HG02610 (cell line): ENCODE measurements around the gene ZNF41.
"Not testable (repeated sequence)": the region's sequence is repeated elsewhere in the genome, so short reads cannot be mapped to it uniquely, and the experiment has no call there.

Experiments
- ATAC-seq: cut with Tn5 transposase; IDR thresholded peaks from one replicate; pipeline ENCODE4 v1.9.1; 2021; ENCODE audit warnings: mild to moderate bottlenecking, moderate library complexity; ENCODE audit not compliant: unreplicated experiment

Gene ZNF41

DNA sequence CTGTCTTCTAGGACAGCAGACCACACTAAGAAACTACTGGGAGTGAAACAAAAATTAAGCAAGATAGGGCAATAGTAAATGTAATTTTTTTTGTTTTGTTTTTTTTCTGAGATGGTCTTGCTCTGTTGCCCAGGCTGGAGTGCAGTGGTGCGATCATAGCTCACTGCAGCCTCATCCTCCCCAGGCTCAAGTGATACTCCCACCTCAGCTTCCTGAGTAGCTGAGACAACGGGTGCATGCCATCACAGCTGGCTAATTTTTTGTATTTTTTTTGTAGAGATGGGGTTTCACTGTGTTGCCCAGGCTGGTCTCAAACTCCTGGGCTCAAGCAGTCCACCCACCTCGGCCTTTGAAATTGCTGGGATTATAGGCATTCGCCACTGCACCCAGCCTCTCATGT, 9.1 kb upstream of the ZNF41 start:
- not testable (repeated sequence) for ATAC-seq

DNA sequence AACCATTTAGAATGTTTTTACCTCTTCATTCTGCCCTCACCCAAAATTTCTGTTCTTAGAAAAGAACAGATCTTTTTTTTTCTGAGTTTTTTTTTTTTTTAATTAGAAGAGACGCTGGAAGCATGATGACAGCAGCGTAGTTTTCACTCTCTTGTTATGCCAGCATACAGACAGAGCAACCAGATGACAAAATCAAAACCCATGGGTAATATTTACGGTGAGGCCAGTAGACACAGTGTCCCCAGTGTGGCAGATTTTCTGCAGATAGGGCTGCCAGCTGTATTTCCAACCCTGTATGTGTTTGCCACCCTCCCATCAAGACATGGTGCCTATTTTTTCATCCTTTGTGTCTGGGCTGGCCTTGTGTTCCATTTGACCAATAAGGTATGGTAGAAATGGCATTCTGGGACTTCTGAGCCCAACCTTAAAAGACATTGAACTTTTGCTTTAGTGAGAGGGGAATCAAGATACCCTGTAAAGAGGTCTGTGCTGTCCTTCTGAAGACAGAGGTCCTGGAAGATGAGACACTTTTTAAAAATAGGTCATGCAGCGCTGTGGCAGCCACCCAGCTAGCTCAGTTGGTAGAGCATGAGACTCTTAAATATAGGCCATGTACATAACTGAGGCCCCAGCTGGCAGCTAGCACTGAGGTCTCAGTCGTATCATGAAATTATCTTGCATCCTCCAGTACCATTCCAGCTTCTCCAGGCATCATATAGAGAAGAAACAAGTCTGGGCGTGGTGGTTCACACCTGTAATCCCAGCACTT, 6.7 kb upstream of the ZNF41 start:
- no peak for ATAC-seq

DNA sequence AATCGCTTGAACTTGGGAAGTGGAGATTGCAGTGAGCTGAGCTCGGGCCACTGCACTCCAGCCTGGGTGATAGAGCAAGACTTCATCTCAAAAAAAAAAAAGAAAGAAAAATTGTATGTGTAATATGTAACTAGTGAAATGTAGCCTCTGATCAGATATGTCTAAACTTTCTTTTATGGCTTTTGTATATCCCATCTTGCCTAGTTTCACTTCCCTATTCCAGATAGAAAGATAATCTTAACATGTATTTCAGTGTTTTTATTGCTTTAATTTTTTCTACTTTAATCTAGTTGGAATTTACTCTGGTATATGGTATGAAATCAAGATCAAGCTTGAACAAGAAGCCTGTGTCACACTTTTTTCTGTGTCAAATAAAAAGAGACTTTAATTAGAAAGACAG, 1.9 kb upstream of the ZNF41 start:
- no peak for ATAC-seq

DNA sequence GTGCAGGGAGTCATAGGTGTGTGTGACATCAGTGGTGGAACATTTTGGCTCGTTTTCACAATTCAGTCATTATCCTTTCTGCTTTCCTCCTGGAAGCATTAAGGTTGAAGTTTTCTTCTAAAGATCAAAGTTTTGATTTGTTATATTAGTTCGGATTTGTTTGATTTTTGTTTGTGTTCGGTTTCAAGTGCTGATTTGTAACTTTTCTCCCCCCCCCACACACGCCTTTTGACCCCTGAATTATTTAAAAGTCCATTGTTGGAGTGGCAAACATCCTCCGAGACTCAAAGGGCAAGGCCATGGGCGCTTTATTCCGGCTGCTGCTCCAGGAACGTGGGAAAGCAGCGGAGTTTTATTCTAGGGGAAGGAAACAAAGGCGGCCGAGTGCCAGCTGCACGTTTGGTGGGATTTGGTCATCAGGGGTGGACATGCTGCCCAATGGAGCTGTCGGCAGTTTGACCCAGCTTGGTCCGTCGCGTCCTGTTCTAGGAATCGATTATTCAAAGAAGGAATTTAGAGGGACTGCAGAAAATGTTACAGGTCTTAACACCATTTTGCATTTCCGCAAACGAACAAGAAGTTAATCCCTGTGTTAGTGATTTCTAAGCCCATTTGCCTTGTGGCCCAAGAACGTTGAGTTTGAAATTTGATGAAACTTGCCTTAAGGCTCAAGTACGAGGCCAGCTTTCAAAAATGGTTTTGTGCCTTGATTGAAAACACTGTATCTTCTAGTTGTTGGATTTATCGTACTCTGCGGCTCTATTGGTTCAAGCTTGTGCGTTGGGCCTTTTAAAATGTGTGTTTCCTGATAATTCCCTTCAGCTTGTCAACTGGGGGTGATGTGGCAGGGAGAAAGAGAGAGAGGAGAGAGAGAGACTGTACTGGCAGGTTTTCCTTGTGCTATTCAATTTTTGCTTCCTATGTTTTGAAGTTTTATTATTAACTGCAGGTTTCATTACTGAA, 565 bp upstream of the ZNF41 start:
- no peak for ATAC-seq

DNA sequence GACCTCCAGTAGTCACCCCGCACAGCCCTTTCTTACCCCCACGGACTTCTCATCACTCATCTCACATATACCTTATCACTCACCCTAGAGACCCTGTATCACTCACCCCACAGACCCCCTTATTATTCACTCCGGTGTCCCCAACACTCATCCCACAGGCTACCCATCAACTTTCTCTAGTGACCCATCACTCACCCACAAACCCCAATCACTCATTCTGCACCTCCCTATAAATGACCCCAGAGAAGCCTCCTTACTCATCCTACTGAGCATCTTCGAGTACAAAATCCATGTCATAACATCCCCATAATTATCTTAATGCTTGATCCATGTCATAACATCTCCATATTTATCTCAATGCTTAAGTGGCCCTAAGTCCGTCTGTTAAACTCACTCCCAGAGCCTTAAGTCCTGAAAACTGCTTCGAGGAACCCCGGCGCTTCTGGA, 934 bp downstream of the ZNF41 start:
- ATAC-seq, result peak; percentile 17

DNA sequence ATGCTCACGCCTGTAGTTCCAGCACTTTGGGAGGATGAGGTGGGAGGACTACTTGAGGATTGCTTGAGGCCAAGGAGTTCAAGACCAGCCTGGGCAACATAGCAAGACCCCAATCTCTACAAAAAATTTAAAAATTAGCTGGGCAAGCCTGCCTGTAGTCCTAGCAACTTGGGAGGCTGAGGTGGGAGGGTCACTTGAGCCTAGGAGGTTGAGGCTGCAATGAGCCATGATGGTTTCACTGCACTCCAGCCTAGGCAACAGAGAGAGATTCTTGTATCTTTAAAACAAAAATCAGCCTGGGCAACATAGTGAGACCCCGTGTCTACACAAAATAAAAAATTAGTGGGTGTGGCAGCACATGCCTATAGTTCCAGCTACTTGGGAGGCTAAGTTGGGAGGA, 1.9 kb downstream of the ZNF41 start:
- ATAC-seq, result no peak

DNA sequence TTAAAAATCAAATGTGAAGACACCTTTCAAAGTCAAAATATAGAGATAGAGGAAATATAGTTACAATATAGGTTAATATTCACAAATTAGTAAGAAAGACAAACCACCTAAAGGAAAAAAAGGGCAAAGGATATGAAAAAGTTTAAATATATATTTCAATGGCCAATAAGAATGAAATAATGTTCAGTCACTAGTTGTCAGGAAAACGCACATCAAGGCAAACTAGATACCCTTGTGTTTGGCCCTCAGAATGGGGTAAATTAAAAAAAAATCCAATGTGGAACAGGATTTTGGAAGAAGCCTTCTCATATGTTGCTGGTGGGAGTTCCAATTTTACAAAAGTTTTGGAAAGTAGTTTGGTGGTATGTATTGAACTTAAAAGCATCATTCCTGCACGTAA, 2.4 kb downstream of the ZNF41 start:
- no peak for ATAC-seq

DNA sequence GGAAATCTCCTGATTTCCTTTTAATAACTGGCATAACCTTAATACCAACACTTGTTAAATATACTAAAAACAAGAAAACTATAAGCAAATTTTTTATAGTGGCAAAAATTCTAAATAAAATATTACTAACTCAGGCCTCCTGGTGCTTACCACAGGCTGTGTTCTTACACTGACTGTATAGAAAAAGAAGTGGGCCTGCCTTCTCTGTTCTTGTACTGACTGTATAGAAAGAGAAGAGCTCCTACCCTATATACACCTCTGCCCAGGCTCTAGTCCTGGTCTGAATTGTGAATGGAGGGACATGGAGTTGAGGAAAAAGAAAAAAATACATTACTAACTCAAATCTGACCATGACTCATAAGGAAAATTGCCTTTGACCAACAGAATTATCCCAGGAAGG, 7.5 kb downstream of the ZNF41 start:
- no peak for ATAC-seq

DNA sequence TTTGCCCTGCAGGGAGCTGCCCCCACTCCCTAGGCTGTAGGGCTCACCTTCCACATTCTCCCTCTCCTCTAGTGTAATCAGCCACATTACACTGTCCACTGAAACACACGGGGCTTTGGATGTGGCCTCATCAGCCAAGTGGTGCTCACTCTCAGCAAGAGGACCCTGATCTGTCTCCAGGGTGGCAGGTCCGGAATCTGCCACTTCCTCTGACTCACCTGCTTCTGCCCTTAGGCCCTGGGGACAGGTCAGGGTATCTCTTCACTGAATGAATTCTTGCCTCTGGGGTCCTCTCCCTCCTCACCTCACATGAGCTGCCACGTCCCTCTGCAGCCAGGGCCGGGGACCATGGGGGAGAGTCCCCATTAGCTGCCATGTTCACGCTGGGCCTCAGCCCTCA, 15.9 kb downstream of the ZNF41 start:
- ATAC-seq, result no peak

DNA sequence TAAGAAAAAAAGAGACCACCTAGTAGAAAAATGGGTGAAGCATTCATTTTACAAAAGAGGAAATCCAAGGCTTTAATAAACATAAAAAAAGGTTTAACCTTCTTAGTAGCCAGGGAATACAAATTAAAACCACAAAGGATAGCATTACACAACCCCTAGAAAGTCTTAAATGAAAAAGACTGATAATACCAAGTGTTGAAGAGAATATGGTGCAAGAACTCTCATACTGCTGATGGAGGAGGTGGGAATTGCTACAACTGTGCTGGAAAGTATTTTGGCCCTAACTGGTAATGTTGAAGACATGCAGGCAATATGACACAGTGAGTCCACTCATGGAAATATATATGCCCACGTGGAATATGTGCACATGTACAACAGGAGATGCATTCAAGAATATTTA, 22.5 kb downstream of the ZNF41 start:
- no peak for ATAC-seq

DNA sequence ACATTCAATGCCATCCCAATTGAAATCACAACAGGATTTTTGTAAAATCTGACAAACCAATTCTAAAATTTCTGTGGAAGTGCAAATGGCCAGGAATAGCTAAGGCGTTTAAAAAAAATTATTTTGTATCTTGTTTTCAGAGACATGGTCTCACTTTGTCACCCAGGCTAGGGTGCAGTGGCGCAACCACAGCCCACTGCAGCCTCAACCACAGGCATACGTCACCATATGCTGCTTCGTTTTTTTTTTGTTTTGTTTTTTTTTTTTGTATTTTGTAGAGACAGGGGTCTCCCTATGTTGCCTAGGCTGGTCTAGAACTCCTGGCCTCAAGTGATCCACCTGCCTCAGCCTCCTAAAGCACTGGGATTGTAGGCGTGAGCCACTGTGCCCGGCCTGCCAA, 24.5 kb downstream of the ZNF41 start:
- no peak for ATAC-seq

DNA sequence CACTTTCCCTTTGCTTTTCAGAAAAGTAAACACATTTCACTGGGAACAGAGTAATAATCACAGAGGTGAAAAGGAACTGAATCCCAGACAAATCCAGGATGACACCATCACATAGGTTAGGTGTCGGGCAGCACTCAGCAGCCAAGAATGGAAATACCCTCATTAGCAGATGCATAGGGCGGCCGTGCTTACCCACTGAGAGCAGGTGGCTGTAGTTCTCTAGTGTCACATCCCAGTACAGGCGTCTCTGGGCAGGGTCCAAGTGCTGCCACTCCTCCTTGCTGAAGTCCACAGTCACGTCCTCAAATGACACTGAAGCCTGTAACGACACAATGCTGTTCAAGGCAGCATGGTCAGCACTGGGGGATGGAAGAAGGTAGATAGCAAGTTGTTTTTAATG, 26.9 kb downstream of the ZNF41 start:
- ATAC-seq, result no peak

DNA sequence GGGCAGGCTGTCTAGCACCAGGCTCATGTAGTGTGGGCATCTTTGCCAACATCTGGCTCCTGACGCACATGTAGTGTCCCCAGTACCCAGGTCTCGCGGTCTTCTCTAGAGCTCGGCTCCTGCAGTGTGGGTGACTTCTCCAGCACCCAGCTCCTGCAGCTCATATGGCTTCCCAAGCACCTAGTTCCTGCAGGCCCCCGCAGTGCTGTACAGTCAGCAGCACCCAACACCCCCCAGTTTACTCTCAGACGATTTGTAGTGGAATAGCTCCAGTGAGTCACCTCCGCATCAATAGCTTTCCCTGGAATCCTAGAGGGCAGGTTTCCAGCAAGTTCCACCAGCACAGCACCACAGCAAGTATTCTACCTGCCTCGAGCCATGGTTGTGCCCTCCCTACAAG, 30.9 kb downstream of the ZNF41 start:
- no peak for ATAC-seq

DNA sequence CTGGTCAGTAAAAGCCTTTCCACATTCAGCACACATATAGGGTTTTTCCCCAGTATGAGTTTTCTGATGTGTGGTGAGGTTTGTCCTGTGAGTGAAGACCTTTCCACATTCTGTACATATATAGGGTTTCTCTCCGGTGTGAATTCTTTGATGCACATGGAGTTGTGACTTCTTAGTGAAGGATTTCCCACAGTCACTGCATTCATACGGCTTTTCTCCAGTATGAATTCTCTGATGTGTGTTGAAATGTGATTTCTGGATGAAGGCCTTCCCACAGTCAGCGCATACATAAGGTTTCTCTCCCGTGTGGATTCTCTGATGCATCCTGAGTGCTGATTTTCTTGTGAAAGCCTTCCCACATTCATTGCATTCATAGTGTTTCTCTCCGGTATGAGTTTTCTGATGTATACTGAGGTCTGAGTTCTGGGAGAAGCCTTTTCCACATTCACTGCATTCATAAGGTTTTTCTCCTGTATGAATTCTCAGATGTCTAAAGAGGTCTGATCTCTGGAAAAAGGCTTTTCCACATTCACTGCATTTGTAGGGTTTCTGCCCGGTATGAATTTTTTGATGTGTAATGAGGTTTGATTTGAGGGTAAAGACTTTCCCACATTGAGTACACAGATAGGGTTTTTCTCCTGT, 34.7 kb downstream of the ZNF41 start:
- no peak for ATAC-seq

DNA sequence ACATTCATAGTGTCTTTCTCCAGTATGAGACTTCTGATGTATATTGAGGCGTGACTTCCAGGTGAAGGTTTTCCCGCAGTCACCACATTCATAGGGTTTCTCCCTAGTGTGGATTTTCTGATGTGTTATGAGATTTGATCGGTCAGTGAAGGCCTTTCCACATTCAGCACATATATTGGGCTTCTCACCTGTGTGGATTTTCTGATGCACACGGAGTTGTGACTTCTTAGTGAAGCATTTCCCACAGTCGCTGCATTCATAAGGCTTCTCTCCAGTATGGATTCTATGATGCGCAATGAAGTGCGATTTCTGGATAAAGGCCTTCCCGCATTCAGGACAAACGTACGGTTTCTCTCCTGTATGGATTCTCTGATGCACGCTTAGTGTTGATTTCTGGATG, 35.4 kb downstream of the ZNF41 start:
- ATAC-seq, result no peak

DNA sequence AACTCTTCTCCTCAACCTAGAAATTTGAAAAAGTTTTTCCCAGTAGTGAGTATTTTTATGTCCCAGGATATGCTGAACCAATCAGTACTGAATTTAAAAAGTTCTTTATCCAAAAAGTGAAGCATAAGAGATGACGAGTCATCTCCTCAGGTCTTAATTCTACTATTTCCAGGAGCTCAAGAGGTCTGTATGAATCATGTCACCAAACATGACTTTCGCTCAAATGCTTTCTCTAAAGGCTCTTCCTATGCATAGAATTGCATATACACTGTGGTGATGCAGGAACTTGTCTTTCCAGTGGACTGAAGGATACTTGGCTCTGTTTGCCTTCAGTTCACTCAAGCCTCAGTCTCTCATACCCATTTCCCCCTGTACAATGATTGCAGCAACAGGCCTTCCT, 36.1 kb downstream of the ZNF41 start:
- no peak for ATAC-seq

DNA sequence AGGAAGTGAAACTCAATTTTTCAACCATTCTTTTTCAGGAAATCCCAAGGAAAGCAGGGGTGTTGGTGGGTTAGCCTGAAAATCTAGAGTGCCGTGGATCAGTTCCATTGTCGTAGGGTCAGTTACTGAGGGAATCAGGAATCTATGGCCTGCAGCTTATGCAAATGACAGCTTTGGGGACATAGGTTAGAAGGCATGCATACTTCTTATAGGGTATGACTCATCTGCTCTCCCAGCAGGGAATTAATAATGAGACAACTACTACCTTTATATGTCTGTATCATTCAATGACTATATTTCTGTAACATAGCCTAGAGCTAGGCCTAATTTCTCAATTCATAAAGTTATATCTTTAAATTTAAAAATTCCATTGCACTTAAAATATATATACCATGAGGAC, 36.6 kb downstream of the ZNF41 start:
- no peak for ATAC-seq

DNA sequence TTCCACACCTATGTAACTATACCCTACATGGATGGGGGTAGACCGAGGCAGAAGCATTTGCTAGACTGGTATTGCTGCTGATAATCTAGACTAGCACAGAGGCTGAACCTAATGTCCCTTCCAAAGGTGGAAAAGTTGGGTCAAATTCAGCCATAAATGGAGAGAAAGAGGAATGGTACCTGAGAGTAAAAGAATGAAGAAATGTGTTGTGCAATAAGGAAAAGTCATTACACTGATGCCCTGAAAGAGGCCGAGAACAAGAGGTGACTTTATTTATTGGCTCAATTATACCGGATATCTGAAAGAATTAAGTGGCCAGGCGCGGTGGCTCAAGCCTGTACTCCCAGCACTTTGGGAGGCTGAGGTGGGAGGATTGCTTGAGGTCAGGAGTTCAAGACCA, 52.1 kb downstream of the ZNF41 start:
- no peak for ATAC-seq

DNA sequence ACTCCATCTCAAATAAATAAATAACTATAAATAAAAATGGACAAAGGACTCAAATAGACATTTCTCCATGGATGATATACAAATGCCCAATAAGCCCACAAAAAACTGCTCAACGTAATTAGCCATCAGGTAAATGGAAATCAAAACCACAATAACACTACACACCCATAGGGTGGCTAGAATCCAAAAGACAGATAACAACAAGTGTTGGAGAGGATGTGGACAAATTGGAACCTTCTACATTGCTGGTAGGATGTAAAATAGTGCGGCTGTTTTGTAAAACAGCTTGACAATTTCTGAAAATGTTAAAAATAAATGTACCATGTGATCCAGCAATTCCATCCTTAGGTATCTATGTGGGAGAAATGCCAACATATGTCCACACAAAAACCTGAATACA, 60.6 kb downstream of the ZNF41 start:
- no peak for ATAC-seq

DNA sequence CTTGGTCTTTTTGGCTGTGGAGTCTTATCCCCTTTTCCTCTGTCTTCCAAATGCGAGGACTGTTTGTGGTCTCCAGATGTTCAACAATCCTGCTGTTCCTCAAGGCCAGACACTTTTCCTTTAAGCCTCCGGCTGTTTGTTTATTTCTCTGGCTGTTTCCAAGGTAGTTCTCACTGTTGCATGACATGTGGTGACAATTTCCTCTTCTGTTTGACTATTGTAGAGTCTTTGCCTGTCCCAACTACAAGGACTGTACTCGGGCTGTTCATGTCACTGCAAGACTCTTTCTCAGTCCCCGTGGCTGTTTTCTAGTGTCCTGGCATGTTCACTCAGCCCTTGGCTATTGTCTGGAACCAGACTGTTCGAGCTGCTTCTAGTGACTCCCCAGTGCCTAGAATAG, 62.1 kb downstream of the ZNF41 start:
- ATAC-seq, result no peak

DNA sequence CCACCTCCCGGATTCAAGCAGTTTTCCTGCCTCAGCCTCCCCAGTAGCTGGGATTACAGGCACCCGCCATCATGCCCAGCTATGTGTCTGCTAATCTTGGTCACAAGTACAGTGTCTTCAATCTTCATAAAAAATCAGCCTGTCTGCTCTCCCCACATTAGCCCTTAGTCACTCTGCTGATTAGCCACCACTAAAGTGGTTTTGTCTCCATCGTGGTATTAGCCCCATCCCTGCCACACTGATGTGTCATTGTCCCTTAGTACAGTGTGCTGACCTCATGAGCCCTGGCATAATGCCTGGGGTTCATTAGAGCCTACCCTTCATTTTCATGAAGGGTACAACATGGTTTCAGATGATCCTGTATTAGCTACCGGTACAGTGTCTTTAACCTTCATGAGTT, 62.8 kb downstream of the ZNF41 start:
- no peak for ATAC-seq

DNA sequence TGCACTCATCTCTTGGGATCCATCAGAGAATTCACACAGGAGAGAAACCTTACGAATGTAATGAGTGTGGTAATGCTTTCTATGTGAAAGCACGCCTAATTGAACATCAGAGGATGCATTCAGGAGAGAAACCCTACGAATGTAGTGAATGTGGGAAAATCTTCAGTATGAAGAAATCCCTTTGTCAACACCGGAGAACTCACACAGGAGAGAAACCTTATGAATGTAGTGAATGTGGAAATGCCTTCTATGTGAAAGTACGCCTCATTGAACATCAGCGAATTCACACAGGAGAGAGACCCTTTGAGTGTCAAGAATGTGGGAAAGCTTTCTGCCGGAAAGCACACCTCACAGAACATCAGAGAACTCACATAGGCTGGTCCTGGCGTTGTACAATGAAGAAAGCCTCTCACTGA, 69.8 kb downstream of the ZNF41 start:
- ATAC-seq, result no peak
